AG04450 (cell line): Measurements from ENCODE around the gene BSPRY. TPM values are rescaled to one million over a fixed set of nuclear protein-coding genes. Genes with fewer than 3 reads are reported as not detected.

ENCODE experiments used
- CTCF ChIA-PET: fragments of 300-600, 350-600 bp; formaldehyde crosslinking; extraction: SDS; loops from one replicate; lab custom pipeline; 2022; ENCODE audit warnings: antibody characterized with exemption, inconsistent platforms; lab: Charles Lee
- POLR2A ChIA-PET: fragments of 350-600 bp; formaldehyde crosslinking; extraction: SDS; loops from one replicate; lab custom pipeline; 2021; ENCODE audit warnings: antibody characterized with exemption, inconsistent platforms; lab: Yijun Ruan, JAX
- DNase-seq: peaks from one replicate; pipeline ENCODE4 v3.0.0-alpha.2; 2011; ENCODE audit warnings: low read depth, low spot score
- H3K27ac ChIP-seq: one replicate; pipeline ENCODE4 v1.5.1; 2012; ENCODE audit warnings: low read depth, low read length, control low read depth
- H3K27me3 ChIP-seq: one replicate; pipeline ENCODE4 v1.6.0; 2012; ENCODE audit warnings: low read length; ENCODE audit not compliant: control insufficient read depth, insufficient read depth
- H3K4me3 ChIP-seq: 2 replicates; pipeline ENCODE4 v1.5.1; 2011; ENCODE audit warnings: mild to moderate bottlenecking, low read depth, low read length, control low read depth
- H3K9me3 ChIP-seq: 2 replicates; pipeline ENCODE4 v1.5.1; 2012; ENCODE audit warnings: low read length; ENCODE audit not compliant: control insufficient read depth, insufficient read depth
- polyA plus RNA-seq: library from polyadenylated mRNA; depleted of rRNA; stranded (reverse); fragments of >200 nt; gene quantifications from 2 replicates; pipeline ENCODE4 v1.2.3, GENCODE V29; 2011
- TF ChIP-seq, protein P1 (sequence below): IDR thresholded peaks from 2 replicates; pipeline ENCODE4 v1.5.1; 2011; ENCODE audit warnings: low read depth, low read length, control low read depth, inconsistent platforms

Gene BSPRY
- polyA plus RNA-seq, 1 experiment, result not detected

DNA sequence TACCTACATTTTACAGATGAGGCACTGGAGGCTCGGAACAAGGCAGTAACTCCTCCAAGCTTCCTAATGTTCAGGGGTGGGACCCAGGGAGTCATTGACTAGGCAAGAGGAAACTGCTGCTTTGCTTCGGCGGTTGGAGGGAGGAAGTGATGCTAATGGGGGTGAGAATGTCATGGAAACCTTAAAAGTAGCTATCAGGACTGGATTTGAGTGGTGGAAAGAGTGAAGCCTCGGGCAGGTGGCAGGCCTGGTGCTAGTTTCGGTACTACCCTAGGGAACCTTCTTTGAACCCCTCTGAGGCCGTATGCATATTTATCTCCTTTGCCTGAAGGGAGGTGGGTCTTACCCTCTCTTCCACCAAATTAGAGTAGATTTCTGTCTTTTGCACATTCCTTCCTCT, 1.6 kb downstream of the BSPRY start:
- no peak overlapping the region for H3K27ac ChIP-seq
- TF ChIP-seq, protein P1, sequence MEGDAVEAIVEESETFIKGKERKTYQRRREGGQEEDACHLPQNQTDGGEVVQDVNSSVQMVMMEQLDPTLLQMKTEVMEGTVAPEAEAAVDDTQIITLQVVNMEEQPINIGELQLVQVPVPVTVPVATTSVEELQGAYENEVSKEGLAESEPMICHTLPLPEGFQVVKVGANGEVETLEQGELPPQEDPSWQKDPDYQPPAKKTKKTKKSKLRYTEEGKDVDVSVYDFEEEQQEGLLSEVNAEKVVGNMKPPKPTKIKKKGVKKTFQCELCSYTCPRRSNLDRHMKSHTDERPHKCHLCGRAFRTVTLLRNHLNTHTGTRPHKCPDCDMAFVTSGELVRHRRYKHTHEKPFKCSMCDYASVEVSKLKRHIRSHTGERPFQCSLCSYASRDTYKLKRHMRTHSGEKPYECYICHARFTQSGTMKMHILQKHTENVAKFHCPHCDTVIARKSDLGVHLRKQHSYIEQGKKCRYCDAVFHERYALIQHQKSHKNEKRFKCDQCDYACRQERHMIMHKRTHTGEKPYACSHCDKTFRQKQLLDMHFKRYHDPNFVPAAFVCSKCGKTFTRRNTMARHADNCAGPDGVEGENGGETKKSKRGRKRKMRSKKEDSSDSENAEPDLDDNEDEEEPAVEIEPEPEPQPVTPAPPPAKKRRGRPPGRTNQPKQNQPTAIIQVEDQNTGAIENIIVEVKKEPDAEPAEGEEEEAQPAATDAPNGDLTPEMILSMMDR, result no peak
- ChIA-PET CTCF (interaction anchor here (1.1 to 1.7 kb wide), 2 partner anchors 11 to 50 kb away, joined by 3 to 4 read pairs; partner anchors contain the start of genes ALAD and WDR31), POLR2A (no interaction called here)
- H3K9me3 ChIP-seq, result no peaks in the 10 kb centered on the region
- no peak overlapping the region for H3K4me3 ChIP-seq
- no peak for DNase-seq
- peaks cover 53% of the 10 kb centered on the region for H3K27me3 ChIP-seq

DNA sequence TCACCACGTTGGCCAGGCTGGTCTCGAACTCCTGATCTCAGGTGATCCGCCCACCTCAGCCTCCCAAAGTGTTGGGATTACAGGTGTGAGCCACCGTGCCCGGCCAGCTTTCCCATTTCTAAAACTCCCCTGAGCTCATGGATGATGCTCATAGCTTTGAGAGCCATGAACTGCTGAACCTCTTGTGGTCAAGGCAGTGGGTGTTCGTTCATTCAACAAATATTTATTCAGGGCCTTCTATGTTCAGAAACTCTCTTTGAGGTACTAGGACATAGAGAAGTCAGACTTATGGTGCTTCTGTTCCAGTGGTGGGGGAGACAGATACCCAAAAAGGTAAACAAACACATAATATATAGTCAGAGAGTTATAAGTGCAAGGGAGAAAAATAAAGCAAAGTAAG, 2.7 kb downstream of the BSPRY start:
- POLR2A ChIA-PET, result interaction anchor here (0.7 kb wide), 1 partner anchor 10 kb away, joined by 3 read pairs; no protein-coding TSS in a partner anchor
- Histone ChIP-seq H3K9me3 (no peaks in the 10 kb centered on the region), H3K27ac (no peak overlapping the region), H3K27me3 (peaks cover 59% of the 10 kb centered on the region), H3K4me3 (no peak overlapping the region)
- DNase-seq, result no peak
- TF ChIP-seq, protein P1, result no peak
- CTCF ChIA-PET, result interaction anchor here (1.1 to 1.7 kb wide), 2 partner anchors 12 to 49 kb away, joined by 3 to 4 read pairs; partner anchors contain the start of genes ALAD and WDR31

DNA sequence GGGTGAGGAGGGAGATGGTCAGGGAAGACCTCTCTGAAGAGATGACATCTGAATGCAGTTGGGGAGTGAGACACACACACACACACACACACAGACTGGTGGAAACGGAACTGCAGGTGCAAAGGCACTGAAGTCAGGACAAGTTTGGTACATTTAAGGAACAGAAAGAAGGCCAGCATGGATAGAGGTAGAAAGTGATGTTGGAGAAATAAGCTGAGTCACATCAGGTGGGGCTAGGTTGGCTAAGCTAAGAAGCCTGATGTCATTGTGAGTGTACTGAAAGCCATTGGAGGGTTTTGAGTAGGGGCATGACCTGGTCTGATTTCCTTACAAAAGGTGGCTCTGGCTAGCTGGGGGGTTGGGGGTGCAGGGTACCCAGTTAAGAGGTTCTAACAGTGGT, 3.1 kb downstream of the BSPRY start:
- Histone ChIP-seq H3K27me3 (peaks cover 59% of the 10 kb centered on the region), H3K27ac (no peak overlapping the region), H3K4me3 (no peak overlapping the region), H3K9me3 (no peaks in the 10 kb centered on the region)
- POLR2A ChIA-PET, result interaction anchor here (0.7 kb wide), 1 partner anchor 9 kb away, joined by 3 read pairs; no protein-coding TSS in a partner anchor
- DNase-seq, result no peak
- TF ChIP-seq, protein P1, result no peak
- CTCF ChIA-PET, result no interaction called here

DNA sequence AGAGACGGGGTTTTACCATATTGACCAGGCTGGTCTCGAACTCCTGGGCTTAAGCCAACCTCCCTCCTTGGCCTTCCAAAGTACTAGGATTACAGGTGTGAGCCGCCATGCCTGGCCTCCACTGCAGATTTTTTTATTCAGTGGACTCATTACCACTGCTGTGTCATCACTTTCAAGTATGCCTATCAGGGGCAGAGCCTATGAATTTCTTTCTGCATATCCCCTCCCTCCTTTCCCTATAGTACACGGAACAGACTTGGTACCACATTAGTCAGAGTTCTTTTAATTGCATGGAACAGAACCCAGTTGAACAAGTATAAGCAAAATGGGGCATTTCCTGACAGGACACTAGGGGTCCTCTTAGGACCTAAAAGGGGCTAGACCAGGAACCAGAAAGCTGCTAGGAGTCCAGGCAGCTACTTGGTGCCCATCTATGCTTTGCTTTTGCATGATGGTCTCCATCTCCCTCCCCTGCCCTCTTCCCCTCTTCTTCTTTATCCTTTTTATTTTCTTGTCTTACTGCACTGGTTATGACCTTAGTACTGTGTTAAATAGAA, 5.8 kb downstream of the BSPRY start:
- CTCF ChIA-PET, result interaction anchor here (0.6 to 1.1 kb wide), 2 partner anchors 46 kb away, joined by 3 to 4 read pairs; partner anchors contain the start of gene ALAD
- no peak for DNase-seq
- POLR2A ChIA-PET, result interaction anchor here (1.0 to 1.3 kb wide), 2 partner anchors 15 to 55 kb away, joined by 3 to 6 read pairs; partner anchors contain the start of genes C9orf43 and POLE3
- TF ChIP-seq, protein P1, result peak; percentile 44
- no peak overlapping the region for H3K4me3 ChIP-seq
- no peaks in the 10 kb centered on the region for H3K9me3 ChIP-seq
- peaks cover 57% of the 10 kb centered on the region for H3K27me3 ChIP-seq
- H3K27ac ChIP-seq, result no peak overlapping the region

DNA sequence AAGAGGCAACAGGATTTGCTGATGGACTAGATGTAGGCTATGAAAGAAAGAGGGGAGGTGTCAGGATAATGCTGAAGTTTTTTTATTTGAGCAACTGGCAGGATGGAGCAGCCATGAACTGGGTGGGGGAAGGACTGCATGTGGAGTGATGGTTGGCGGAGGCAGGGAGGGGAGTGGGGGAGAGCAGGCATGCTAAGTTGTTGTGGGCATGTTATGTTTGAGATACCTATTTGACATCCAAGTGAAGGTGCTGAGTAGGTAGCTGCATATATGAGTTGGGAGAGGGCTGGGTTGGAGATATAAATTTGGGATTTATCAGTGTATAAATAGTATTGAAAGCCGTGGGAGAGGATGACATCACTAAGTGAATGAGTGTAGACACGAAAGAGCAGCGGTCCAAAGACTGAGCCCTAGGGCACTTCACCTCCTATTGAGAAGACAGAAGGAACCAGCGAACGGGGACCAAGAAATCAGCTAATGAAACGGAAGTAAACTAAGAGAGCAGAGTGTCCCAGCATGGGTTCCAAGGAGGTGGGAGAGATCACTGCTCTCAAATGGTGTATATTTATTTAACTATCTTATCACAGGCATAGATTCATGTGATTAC, 7.4 kb downstream of the BSPRY start:
- no peak for DNase-seq
- TF ChIP-seq, protein P1, result no peak
- no peak overlapping the region for H3K4me3 ChIP-seq
- H3K9me3 ChIP-seq, result no peaks in the 10 kb centered on the region; the same call in 1 of the 2 replicates
- H3K27ac ChIP-seq, result no peak overlapping the region
- ChIA-PET CTCF (no interaction called here), POLR2A (interaction anchor here (1.1 kb wide), 1 partner anchor 53 kb away, joined by 3 read pairs; the partner anchor contains the start of genes C9orf43 and POLE3)
- peaks cover 47% of the 10 kb centered on the region for H3K27me3 ChIP-seq
